ENCODE data around the gene LIPH.
"Not testable (repeated sequence)": the region's sequence is repeated elsewhere in the genome, so short reads cannot be mapped to it uniquely, and the experiment has no call there.

The LIPH gene

GRCh38 chr3:185486394-185486793 lies 66.0 kb downstream of the LIPH start:
- no peak for DNase-seq (ENCODE audit: low spot score)

GRCh38 chr3:185484296-185484695 lies 68.1 kb downstream of the LIPH start:
- no peak for DNase-seq (ENCODE audit: low spot score)

- no peak for DNase-seq (ENCODE audit: low spot score)
Measured at GRCh38 chr3:185479373-185479945, 72.9 kb downstream of the LIPH start.

GRCh38 chr3:185477316-185477715 lies 75.1 kb downstream of the LIPH start:
- no peak for DNase-seq (ENCODE audit: low spot score)

- DNase-seq (ENCODE audit: low spot score) = not testable (repeated sequence)
Measured at GRCh38 chr3:185474922-185475321, 77.5 kb downstream of the LIPH start.

- DNase-seq (ENCODE audit: low spot score) = no peak
Measured at GRCh38 chr3:185473290-185473815, 79.0 kb downstream of the LIPH start.

- no peak for DNase-seq (ENCODE audit: low spot score)
Measured at GRCh38 chr3:185470323-185470722, 82.1 kb downstream of the LIPH start.

GRCh38 chr3:185469542-185469941 lies 82.8 kb downstream of the LIPH start:
- DNase-seq (ENCODE audit: low spot score) = no peak

GRCh38 chr3:185466123-185466522 lies 86.3 kb downstream of the LIPH start:
- not testable (repeated sequence) for DNase-seq (ENCODE audit: low spot score)

GRCh38 chr3:185465471-185465870 lies 86.9 kb downstream of the LIPH start:
- DNase-seq (ENCODE audit: low spot score) = no peak

GRCh38 chr3:185460719-185461350 lies 91.6 kb downstream of the LIPH start:
- DNase-seq (ENCODE audit: low spot score) = no peak

GRCh38 chr3:185460309-185460708 lies 92.1 kb downstream of the LIPH start:
- no peak for DNase-seq (ENCODE audit: low spot score)

- no peak for DNase-seq (ENCODE audit: low spot score)
Measured at GRCh38 chr3:185457376-185457775, 95.0 kb downstream of the LIPH start.
